LNCaP clone FGC (cell line): Measurements from ENCODE around the gene KCNIP4.

Experiments
- DNase-seq: peaks from one replicate; pipeline ENCODE4 v3.0.0-alpha.2; 2011; ENCODE audit warnings: low read depth
- H3K4me3 ChIP-seq: 2 replicates; pipeline ENCODE4 v1.5.1; 2011; ENCODE audit warnings: mild to moderate bottlenecking, low read depth, low read length, control low read depth
- CTCF ChIP-seq: IDR thresholded peaks from 2 replicates; pipeline ENCODE4 v1.5.1; 2012; ENCODE audit warnings: mild to moderate bottlenecking; ENCODE audit not compliant: control insufficient read depth, insufficient read depth; ENCODE audit errors: extremely low read depth

KCNIP4 gene

GRCh38 chr4:21605006-21605405 lies 343.6 kb downstream of the KCNIP4 start:
- DNase-seq, result no peak
- H3K4me3 ChIP-seq, result no peak overlapping the region
- no peak for TF ChIP-seq CTCF

GRCh38 chr4:21596521-21596920 lies 352.1 kb downstream of the KCNIP4 start:
- H3K4me3 ChIP-seq, result no peak overlapping the region
- DNase-seq, result no peak
- no peak for TF ChIP-seq CTCF

- H3K4me3 ChIP-seq, result no peak overlapping the region
- no peak for TF ChIP-seq CTCF
- no peak for DNase-seq
These were observed 354.9 kb downstream of the KCNIP4 start for GRCh38 chr4:21593671-21594001.

- no peak for DNase-seq
- no peak for TF ChIP-seq CTCF
- no peak overlapping the region for H3K4me3 ChIP-seq
These were observed 355.5 kb downstream of the KCNIP4 start for GRCh38 chr4:21592970-21593670.

- TF ChIP-seq CTCF, result no peak
- no peak overlapping the region for H3K4me3 ChIP-seq
- DNase-seq, result no peak
These were observed 371.5 kb downstream of the KCNIP4 start for GRCh38 chr4:21577056-21577455.

GRCh38 chr4:21571100-21571499 lies 377.5 kb downstream of the KCNIP4 start:
- TF ChIP-seq CTCF, result no peak
- no peak overlapping the region for H3K4me3 ChIP-seq

GRCh38 chr4:21569638-21570037 lies 378.9 kb downstream of the KCNIP4 start:
- DNase-seq, result no peak
- no peak for TF ChIP-seq CTCF
- no peak overlapping the region for H3K4me3 ChIP-seq

More at GRCh38 chr4:21571100-21571499, 377.5 kb downstream of the KCNIP4 start:
- no peak for DNase-seq
